Lower leg skin (tissue), 4 donors: Measurements from ENCODE around the gene POLN. TPM values are rescaled to one million over a fixed set of nuclear protein-coding genes. Genes with fewer than 3 reads are reported as not detected.

Experiments
- DNase-seq, 2 donors: peaks; one replicate each; pipeline ENCODE4 v3.0.0-alpha.2; 2019; ENCODE audit warnings: low spot score in 2 of 2
- H3K4me3 ChIP-seq: fragments of 200-600 bp; sonication (generic); 2 replicates; pipeline ENCODE4 v1.5.1; 2017; ENCODE audit warnings: mild to moderate bottlenecking, low read depth; ENCODE audit not compliant: poor library complexity, severe bottlenecking
- CTCF ChIP-seq, 3 donors: fragments of 450-650 bp; IDR thresholded peaks; one replicate each; pipeline ENCODE4 v1.5.1; 2016; ENCODE audit warnings: antibody characterized with exemption in 3 of 3, mild to moderate bottlenecking in 3 of 3, moderate library complexity in 2 of 3
- POLR2A ChIP-seq, 2 donors: fragments of 450-650 bp; IDR thresholded peaks; one replicate each; pipeline ENCODE4 v1.6.1; 2016 to 2017; ENCODE audit warnings: antibody characterized with exemption in 2 of 2, mild to moderate bottlenecking in 1 of 2, moderate library complexity in 1 of 2
- WGBS, 2 donors: methylation state at CpG; one replicate each; pipeline ENCODE4 v1.1.5; 2018; 5-methylcytosine and 5-hydroxymethylcytosine counted together
- intact Hi-C: fragments of 100-400 bp; cut with DNase I; formaldehyde crosslinking; loops from one replicate; pipeline ENCODE4 v1.15.0; 2023; ENCODE audit warnings: low total_unique reads
- total RNA-seq, 4 donors: library from RNA; depleted of rRNA; stranded (reverse); fragments of >200 nt; gene quantifications; one replicate each; pipeline ENCODE4 v1.1.0, GENCODE V29; 2016

Gene POLN
- total RNA-seq, 4 donors from 2014 or later: 0.30 to 3.3 (median 0.89) TPM

- H3K4me3 ChIP-seq: no peak overlapping the region
- no peak for TF ChIP-seq CTCF (IDR thresholded peaks at IDR 0.05)
- TF ChIP-seq POLR2A (IDR thresholded peaks at IDR 0.05): no peak
- DNase-seq: peak in 1 of 2 donors; percentile 40
- WGBS, 2 donors: 81 to 90% methylated on average over 13 of the region's 13 CpGs
- intact Hi-C loops: no loop called here
Observed at GRCh38 chr4:2084316-2084715, 157.6 kb downstream of the POLN start.

GRCh38 chr4:2083826-2084160, 158.1 kb downstream of the POLN start:
- H3K4me3 ChIP-seq: no peak overlapping the region
- TF ChIP-seq CTCF (IDR thresholded peaks at IDR 0.05): no peak
- no peak for TF ChIP-seq POLR2A (IDR thresholded peaks at IDR 0.05)
- no peak for DNase-seq
- WGBS, 2 donors: 84 to 85% methylated on average over 6 of the region's 6 CpGs
- intact Hi-C loops: no loop called here

GRCh38 chr4:2083116-2083825, 158.7 kb downstream of the POLN start:
- WGBS, 2 donors: 88% methylated on average over 15 of the region's 15 CpGs
- H3K4me3 ChIP-seq: no peak overlapping the region
- intact Hi-C loops: no loop called here
- TF ChIP-seq POLR2A (IDR thresholded peaks at IDR 0.05): no peak
- TF ChIP-seq CTCF (IDR thresholded peaks at IDR 0.05): no peak
- peak in 1 of 2 donors; percentile 81 for DNase-seq

DNA sequence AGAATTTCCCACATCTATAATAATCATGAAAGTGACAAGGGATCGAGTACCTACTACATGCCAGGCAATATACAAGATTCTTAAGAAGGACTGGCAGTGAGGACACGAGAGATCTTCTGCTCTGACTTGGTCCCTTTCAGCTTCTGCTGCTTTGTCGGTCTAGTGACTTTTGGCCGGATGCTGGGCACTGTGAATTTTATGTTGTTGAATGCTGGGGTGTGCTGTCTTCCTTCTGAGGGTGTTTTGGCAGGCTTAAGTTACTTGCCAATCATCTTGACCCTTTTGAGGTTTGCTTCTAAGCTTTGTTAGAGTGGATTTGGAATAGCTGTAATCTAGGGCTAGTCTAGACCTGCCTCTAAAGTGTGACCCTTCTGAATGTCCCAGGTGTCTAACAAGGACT, 159.3 kb downstream of the POLN start:
- 86 to 90% methylated on average over 4 of the region's 4 CpGs for WGBS, 2 donors
- TF ChIP-seq CTCF (IDR thresholded peaks at IDR 0.05) (no peak), POLR2A (IDR thresholded peaks at IDR 0.05) (no peak)
- no peak for DNase-seq

GRCh38 chr4:2082118-2082517, 159.8 kb downstream of the POLN start:
- no peak overlapping the region for H3K4me3 ChIP-seq
- peak in 1 of 2 donors; percentile 53 for DNase-seq
- intact Hi-C loops: no loop called here
- WGBS, 2 donors: 80 to 91% methylated on average over 3 of the region's 3 CpGs
- no peak for TF ChIP-seq CTCF (IDR thresholded peaks at IDR 0.05)
- TF ChIP-seq POLR2A (IDR thresholded peaks at IDR 0.05): no peak

More for the DNA sequence above, 159.3 kb downstream of the POLN start:
- H3K4me3 ChIP-seq: no peak overlapping the region
- intact Hi-C loops: no loop called here

DNA sequence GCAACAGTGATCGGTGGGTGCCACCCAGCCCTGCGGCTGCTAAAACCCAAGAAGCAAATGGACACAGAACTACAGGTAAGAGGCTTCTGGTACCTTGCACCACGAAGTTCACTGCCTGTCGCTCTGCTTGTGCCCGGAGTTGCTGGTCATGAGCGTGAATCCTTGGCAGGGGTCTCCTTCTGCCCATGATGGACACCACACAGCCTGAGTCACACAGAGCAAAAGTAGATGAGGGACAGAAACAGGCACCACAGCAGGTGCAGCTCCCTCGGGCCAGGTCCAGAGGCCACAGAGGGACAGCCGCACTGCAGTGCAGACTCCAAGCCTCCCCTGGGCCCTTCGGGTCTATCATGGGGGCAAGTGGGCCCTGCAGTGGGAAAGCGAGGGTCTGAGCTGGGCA, 160.4 kb downstream of the POLN start:
- peak in 1 of 2 donors; percentile 66 for DNase-seq
- no peak overlapping the region for H3K4me3 ChIP-seq
- 91 to 93% methylated on average over 10 of the region's 10 CpGs for WGBS, 2 donors
- intact Hi-C loops: no loop called here
- TF ChIP-seq POLR2A (IDR thresholded peaks at IDR 0.05) (no peak), CTCF (IDR thresholded peaks at IDR 0.05) (no peak)
